ENCODE data around the gene LINC01488. TPM values are rescaled to one million over a fixed set of nuclear protein-coding genes. Genes with fewer than 3 reads are reported as not detected.

LINC01488 gene
- total RNA-seq, 1 donor from 2014 or later, result not detected

GRCh38 chr11:69482322-69482721 lies 859 bp downstream of the LINC01488 start:
- TF ChIP-seq CTCF (IDR thresholded peaks at IDR 0.05), result no peak
- Histone ChIP-seq H3K27ac (no peak overlapping the region), H3K27me3 (no peaks in the 10 kb centered on the region), H3K36me3 (no peaks in the 10 kb centered on the region), H3K9me3 (no peaks in the 10 kb centered on the region), H3K4me1 (no peaks in the 10 kb centered on the region), H3K4me3 (no peak overlapping the region)
- intact Hi-C loops (cut with DNase I), result no loop called here
- DNase-seq, result no peak
- ATAC-seq, result no peak

GRCh38 chr11:69483170-69483569 lies 1.7 kb downstream of the LINC01488 start:
- Histone ChIP-seq H3K9me3 (no peaks in the 10 kb centered on the region), H3K36me3 (no peaks in the 10 kb centered on the region), H3K27ac (no peak overlapping the region), H3K4me3 (no peak overlapping the region), H3K27me3 (no peaks in the 10 kb centered on the region), H3K4me1 (no peaks in the 10 kb centered on the region)
- DNase-seq (no peak), ATAC-seq (no peak)
- intact Hi-C loops (cut with DNase I), result no loop called here
- TF ChIP-seq CTCF (IDR thresholded peaks at IDR 0.05), result no peak

- Histone ChIP-seq H3K27me3 (no peaks in the 10 kb centered on the region), H3K36me3 (no peaks in the 10 kb centered on the region), H3K4me3 (no peak overlapping the region), H3K27ac (no peak overlapping the region), H3K9me3 (no peaks in the 10 kb centered on the region), H3K4me1 (no peaks in the 10 kb centered on the region)
- no peak for ATAC-seq
- peak; percentile 59 for DNase-seq
- intact Hi-C loops (cut with DNase I), result no loop called here
- TF ChIP-seq CTCF (IDR thresholded peaks at IDR 0.05), result no peak
These were observed 2.4 kb downstream of the LINC01488 start for GRCh38 chr11:69483691-69484426.

- Histone ChIP-seq H3K27me3 (no peaks in the 10 kb centered on the region), H3K4me1 (no peaks in the 10 kb centered on the region), H3K36me3 (no peaks in the 10 kb centered on the region), H3K4me3 (no peak overlapping the region), H3K9me3 (no peaks in the 10 kb centered on the region), H3K27ac (no peak overlapping the region)
- TF ChIP-seq CTCF (IDR thresholded peaks at IDR 0.05), result no peak
- intact Hi-C loops (cut with DNase I), result no loop called here
- peak; percentile 46 for DNase-seq
- no peak for ATAC-seq
These were observed 3.2 kb downstream of the LINC01488 start for GRCh38 chr11:69484427-69485259.

GRCh38 chr11:69485337-69486041 lies 4.0 kb downstream of the LINC01488 start:
- no peaks in the 10 kb centered on the region for H3K36me3 ChIP-seq
- no peak for TF ChIP-seq CTCF (IDR thresholded peaks at IDR 0.05)
- ATAC-seq, result no peak
- H3K9me3 ChIP-seq, result no peaks in the 10 kb centered on the region
- intact Hi-C loops (cut with DNase I), result no loop called here
- no peaks in the 10 kb centered on the region for H3K27me3 ChIP-seq
- no peak overlapping the region for H3K27ac ChIP-seq
- peak; percentile 51 for DNase-seq
- H3K4me1 ChIP-seq, result no peaks in the 10 kb centered on the region
- no peak overlapping the region for H3K4me3 ChIP-seq

Data from upper lobe of right lung (tissue), 1 donor.